Astrocyte (in vitro differentiated cells and primary cell): ENCODE data around the gene COG3. TPM values are rescaled to one million over a fixed set of nuclear protein-coding genes. Genes with fewer than 3 reads are reported as not detected.

ENCODE experiments used
- DNase-seq: peaks from one replicate; pipeline ENCODE4 v3.0.0-alpha.2; 2010; ENCODE audit warnings: low read depth
- FAIRE-seq: peaks from 2 replicates; lab custom pipeline; 2011; peaks lifted over from hg19 to GRCh38; lab: Jason Lieb, UNC
- H2AFZ ChIP-seq: 2 replicates; pipeline ENCODE4 v1.6.0; 2012; ENCODE audit warnings: low read depth, low read length, inconsistent platforms
- H3K27ac ChIP-seq: 2 replicates; pipeline ENCODE4 v1.5.1; 2011; ENCODE audit warnings: low read depth, low read length, inconsistent platforms
- H3K27me3 ChIP-seq: 2 replicates; pipeline ENCODE4 v1.6.0; 2011; ENCODE audit warnings: low read length, inconsistent platforms; ENCODE audit not compliant: insufficient read depth
- H3K36me3 ChIP-seq: 2 replicates; pipeline ENCODE4 v1.5.1; 2011; ENCODE audit warnings: low read length, inconsistent platforms; ENCODE audit not compliant: insufficient read depth
- H3K4me1 ChIP-seq: 2 replicates; pipeline ENCODE4 v1.5.1; 2011; ENCODE audit warnings: low read length, inconsistent platforms; ENCODE audit not compliant: insufficient read depth
- H3K4me2 ChIP-seq: 2 replicates; pipeline ENCODE4 v1.6.0; 2012; ENCODE audit warnings: low read length, inconsistent platforms
- H3K4me3 ChIP-seq: 2 replicates; pipeline ENCODE4 v1.5.1; 2011; ENCODE audit warnings: low read depth, mild to moderate bottlenecking, low read length, inconsistent platforms; ENCODE audit not compliant: insufficient read depth
- H3K79me2 ChIP-seq: 2 replicates; pipeline ENCODE4 v1.6.0; 2012; ENCODE audit warnings: mild to moderate bottlenecking, low read length, inconsistent platforms; ENCODE audit not compliant: insufficient read depth
- H3K9ac ChIP-seq: 2 replicates; pipeline ENCODE4 v1.6.0; 2012; ENCODE audit warnings: mild to moderate bottlenecking, low read length, inconsistent platforms
- H3K9me3 ChIP-seq: 2 replicates; pipeline ENCODE4 v1.5.1; 2012; ENCODE audit warnings: low read depth, mild to moderate bottlenecking, low read length, inconsistent platforms; ENCODE audit not compliant: insufficient read depth
- H4K20me1 ChIP-seq: 2 replicates; pipeline ENCODE4 v1.6.0; 2012; ENCODE audit warnings: low read length, inconsistent platforms; ENCODE audit not compliant: insufficient read depth
- H3K27ac Mint-ChIP-seq: one replicate; pipeline ENCODE4 v1.8.0; 2021; ENCODE audit warnings: mild to moderate bottlenecking, mixed read lengths; ENCODE audit not compliant: unreplicated experiment
- H3K27me3 Mint-ChIP-seq: one replicate; pipeline ENCODE4 v1.8.0; 2021; ENCODE audit warnings: low read depth, mixed read lengths; ENCODE audit not compliant: unreplicated experiment
- H3K36me3 Mint-ChIP-seq: one replicate; pipeline ENCODE4 v1.8.0; 2021; ENCODE audit warnings: low read depth, mixed read lengths; ENCODE audit not compliant: unreplicated experiment
- H3K4me1 Mint-ChIP-seq: one replicate; pipeline ENCODE4 v1.8.0; 2021; ENCODE audit warnings: low read depth, mixed read lengths; ENCODE audit not compliant: unreplicated experiment
- H3K4me3 Mint-ChIP-seq: one replicate; pipeline ENCODE4 v1.8.0; 2021; ENCODE audit warnings: mild to moderate bottlenecking, moderate library complexity, mixed read lengths; ENCODE audit not compliant: unreplicated experiment
- H3K9me3 Mint-ChIP-seq: one replicate; pipeline ENCODE4 v1.8.0; 2021; ENCODE audit warnings: mild to moderate bottlenecking, mixed read lengths; ENCODE audit not compliant: unreplicated experiment
- CTCF ChIP-seq: IDR thresholded peaks from 2 replicates; pipeline ENCODE4 v1.5.1; 2011; ENCODE audit warnings: low read depth, mild to moderate bottlenecking, inconsistent platforms, low read length, moderate library complexity; ENCODE audit not compliant: insufficient read depth
- EZH2 ChIP-seq: IDR thresholded peaks from 2 replicates; pipeline ENCODE4 v1.6.1; 2012; ENCODE audit warnings: mild to moderate bottlenecking, low read length, inconsistent platforms; ENCODE audit not compliant: insufficient read depth
- total RNA-seq: library from RNA; stranded (reverse); gene quantifications from 2 replicates; pipeline ENCODE4 v1.2.1, GENCODE V29; 2021

COG3 gene
- total RNA-seq, 1 donor from 2014 or later = 24.9 TPM

DNA sequence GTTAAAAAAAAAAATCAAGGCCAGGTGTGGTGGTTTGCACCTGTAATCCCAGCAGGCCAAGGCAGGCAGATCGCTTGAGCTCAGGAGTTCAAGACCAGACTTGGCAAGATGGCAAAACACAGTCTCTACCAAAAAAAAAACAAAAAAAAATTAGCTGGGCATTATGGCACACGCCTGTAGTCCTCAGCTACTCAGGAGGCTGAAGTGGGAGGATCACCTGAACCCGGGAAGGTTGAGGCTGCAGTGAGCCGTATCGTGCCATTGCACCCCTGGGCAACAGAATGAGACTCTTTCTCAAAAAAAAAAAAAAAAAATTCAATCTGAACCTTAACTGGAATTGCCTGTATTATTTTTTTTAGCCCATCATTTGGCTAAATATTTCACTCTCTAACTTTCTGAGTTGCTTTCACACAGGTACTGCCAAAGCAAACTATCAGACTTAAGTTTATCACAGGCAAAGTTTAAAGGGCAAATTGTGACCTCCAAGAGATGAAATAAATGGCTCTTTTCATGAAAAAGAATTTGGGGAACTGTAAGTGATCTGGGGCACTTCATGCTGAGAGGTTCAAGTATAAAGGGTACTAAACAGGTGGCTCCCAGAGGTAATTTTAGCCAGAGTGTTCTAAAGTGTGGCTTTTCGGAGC is 31.9 kb upstream of the COG3 start:
- H3K27me3 ChIP-seq = no peaks in the 10 kb centered on the region
- no peak overlapping the region for H3K27ac ChIP-seq
- FAIRE-seq = no peak
- no peak overlapping the region for H3K4me3 Mint-ChIP-seq
- H3K4me3 ChIP-seq = no peak overlapping the region
- H3K27me3 Mint-ChIP-seq = peaks cover 2% of the 10 kb centered on the region
- no peaks in the 10 kb centered on the region for H4K20me1 ChIP-seq
- H3K27ac Mint-ChIP-seq = no peak overlapping the region
- no peaks in the 10 kb centered on the region for H3K9me3 ChIP-seq
- H3K36me3 ChIP-seq = no peaks in the 10 kb centered on the region
- H3K4me2 ChIP-seq = no peak overlapping the region
- H2AFZ ChIP-seq = no peak overlapping the region
- DNase-seq = no peak
- H3K4me1 Mint-ChIP-seq = no peaks in the 10 kb centered on the region
- H3K79me2 ChIP-seq = no peaks in the 10 kb centered on the region
- H3K9ac ChIP-seq = no peak overlapping the region
- no peaks in the 10 kb centered on the region for H3K4me1 ChIP-seq
- no peaks in the 10 kb centered on the region for H3K36me3 Mint-ChIP-seq
- no peaks in the 10 kb centered on the region for H3K9me3 Mint-ChIP-seq
- TF ChIP-seq EZH2 = no peak
- TF ChIP-seq CTCF = no peak

DNA sequence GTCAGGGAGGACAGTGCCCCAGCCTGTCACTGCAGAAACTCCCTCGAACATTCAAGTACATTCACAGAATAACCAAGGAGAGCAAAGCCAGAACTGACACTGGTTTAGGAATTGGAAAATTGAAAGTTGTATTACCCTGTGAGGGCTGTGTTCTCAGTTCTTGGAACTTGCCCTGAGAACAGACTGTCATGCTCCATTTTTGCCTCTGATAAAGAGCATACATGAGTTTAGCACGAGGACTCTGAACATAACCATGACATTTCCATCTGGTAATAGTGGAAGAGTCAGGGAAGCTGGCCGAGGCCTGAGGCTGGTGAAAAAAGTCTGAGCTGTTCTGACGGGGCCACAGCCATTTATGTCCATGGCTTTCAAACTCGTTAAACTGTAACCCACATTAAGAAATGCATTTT is 31.4 kb upstream of the COG3 start:
- no peaks in the 10 kb centered on the region for H3K9me3 ChIP-seq
- no peaks in the 10 kb centered on the region for H3K27me3 ChIP-seq
- Mint-ChIP-seq H3K4me3 (no peak overlapping the region), H3K4me1 (no peaks in the 10 kb centered on the region), H3K27me3 (peaks cover 2% of the 10 kb centered on the region), H3K36me3 (no peaks in the 10 kb centered on the region), H3K9me3 (no peaks in the 10 kb centered on the region), H3K27ac (no peak overlapping the region)
- TF ChIP-seq EZH2 (no peak), CTCF (no peak)
- no peaks in the 10 kb centered on the region for H3K79me2 ChIP-seq
- H2AFZ ChIP-seq = no peak overlapping the region
- FAIRE-seq = no peak
- H3K9ac ChIP-seq = no peak overlapping the region
- no peak overlapping the region for H3K4me2 ChIP-seq
- no peak overlapping the region for H3K27ac ChIP-seq
- H3K4me3 ChIP-seq = no peak overlapping the region
- no peaks in the 10 kb centered on the region for H4K20me1 ChIP-seq
- DNase-seq = no peak
- H3K4me1 ChIP-seq = no peaks in the 10 kb centered on the region
- no peaks in the 10 kb centered on the region for H3K36me3 ChIP-seq

GRCh38 chr13:45434556-45435371 is 30.0 kb upstream of the COG3 start:
- Mint-ChIP-seq H3K27ac (no peak overlapping the region), H3K27me3 (peaks cover 2% of the 10 kb centered on the region), H3K9me3 (no peaks in the 10 kb centered on the region), H3K36me3 (no peaks in the 10 kb centered on the region), H3K4me3 (no peak overlapping the region), H3K4me1 (no peaks in the 10 kb centered on the region)
- H3K4me2 ChIP-seq = no peak overlapping the region
- H3K79me2 ChIP-seq = no peaks in the 10 kb centered on the region
- no peak overlapping the region for H2AFZ ChIP-seq
- no peaks in the 10 kb centered on the region for H4K20me1 ChIP-seq
- no peaks in the 10 kb centered on the region for H3K4me1 ChIP-seq
- no peak for FAIRE-seq
- no peak overlapping the region for H3K4me3 ChIP-seq
- H3K27ac ChIP-seq = no peak overlapping the region
- no peaks in the 10 kb centered on the region for H3K36me3 ChIP-seq
- H3K27me3 ChIP-seq = no peaks in the 10 kb centered on the region
- no peaks in the 10 kb centered on the region for H3K9me3 ChIP-seq
- DNase-seq = no peak
- no peak for TF ChIP-seq CTCF
- TF ChIP-seq EZH2 = no peak
- no peak overlapping the region for H3K9ac ChIP-seq
